H1 (cell line): ENCODE results near the gene ACTG1. TPM values are rescaled to one million over a fixed set of nuclear protein-coding genes. Genes with fewer than 3 reads are reported as not detected.
A peak's percentile ranks its signal among the peaks of the same experiment; 100 is the strongest.

Experiments used
- CTCF ChIA-PET: fragments of 300-600 bp; sonication (Branson Sonifier 250); formaldehyde crosslinking; loops from one replicate; lab custom pipeline; 2021; ENCODE audit not compliant: partially characterized antibody; lab: Charles Lee
- POLR2A ChIA-PET: fragments of 300-600 bp; sonication (Branson Sonifier 250); formaldehyde crosslinking; loops from one replicate; lab custom pipeline; 2021; ENCODE audit warnings: inconsistent platforms; ENCODE audit not compliant: partially characterized antibody; lab: Charles Lee
- DNase-seq, 2 experiments: peaks; one replicate each; pipeline versions ENCODE4 v3.0.0 to v3.0.0-alpha.2; 2010 to 2022; ENCODE audit warnings: low spot score in 2 of 2, low read depth in 1 of 2, mixed read lengths in 1 of 2
- FAIRE-seq: peaks from 2 replicates; lab custom pipeline; 2011; peaks lifted over from hg19 to GRCh38; lab: Jason Lieb, UNC
- H2AFZ ChIP-seq: 2 replicates; pipeline ENCODE4 v1.8.1; 2012; ENCODE audit warnings: low read length, inconsistent platforms
- H2AK5ac ChIP-seq: 2 replicates; pipeline ENCODE4 v1.6.1; 2013; ENCODE audit warnings: low read depth, low read length
- H2BK120ac ChIP-seq: replicated peaks from 2 replicates; pipeline ENCODE3; 2013; ENCODE audit warnings: low read depth, low read length, inconsistent platforms
- H2BK12ac ChIP-seq: 2 replicates; pipeline ENCODE4 v1.6.1; 2013; ENCODE audit warnings: low read depth, low read length
- H2BK15ac ChIP-seq: 2 replicates; pipeline ENCODE4 v1.6.1; 2013; ENCODE audit warnings: low read length
- H2BK20ac ChIP-seq: 2 replicates; pipeline ENCODE4 v1.6.1; 2013; ENCODE audit warnings: low read length
- H2BK5ac ChIP-seq: 2 replicates; pipeline ENCODE4 v1.6.1; 2013; ENCODE audit warnings: low read depth, low read length
- H3K14ac ChIP-seq: 2 replicates; pipeline ENCODE4 v1.6.1; 2013; ENCODE audit warnings: inconsistent platforms; ENCODE audit not compliant: insufficient read length
- H3K18ac ChIP-seq: 2 replicates; pipeline ENCODE4 v1.6.1; 2013; ENCODE audit warnings: low read length; ENCODE audit errors: extremely low read depth
- H3K23ac ChIP-seq: 2 replicates; pipeline ENCODE4 v1.6.1; 2013; ENCODE audit warnings: inconsistent platforms; ENCODE audit not compliant: insufficient read length
- H3K23me2 ChIP-seq: 2 replicates; pipeline ENCODE4 v1.6.1; 2013; ENCODE audit warnings: low read depth, low read length
- H3K27ac ChIP-seq: 2 replicates; pipeline ENCODE4 v1.6.1; 2011; ENCODE audit warnings: low read depth, low read length, inconsistent platforms
- H3K27me3 ChIP-seq, 4 experiments: replicated peaks in 1 of 4; 1 replicate in 1 of 4; 2 replicates in 3 of 4; pipeline versions ENCODE4 v1.6.1 to v1.8.1; 2011 to 2013; ENCODE audit warnings: low read length in 3 of 4, mild to moderate bottlenecking in 3 of 4, inconsistent platforms in 2 of 4, mixed read lengths in 2 of 4, moderate library complexity in 1 of 4; ENCODE audit not compliant: control insufficient read depth in 3 of 4, insufficient read depth in 3 of 4; ENCODE audit errors: extremely low read depth in 1 of 4
- H3K36me3 ChIP-seq, 4 experiments: 2 replicates each; pipeline versions ENCODE4 v1.6.1 to v1.8.1; 2011 to 2013; ENCODE audit warnings: mild to moderate bottlenecking in 4 of 4, low read length in 3 of 4, moderate library complexity in 2 of 4, control low read depth in 1 of 4, inconsistent platforms in 1 of 4; ENCODE audit not compliant: insufficient read depth in 4 of 4, control insufficient read depth in 2 of 4
- H3K4ac ChIP-seq: replicated peaks from 2 replicates; pipeline ENCODE3; 2013; ENCODE audit warnings: low read length, low read depth, mixed read lengths, inconsistent platforms; ENCODE audit not compliant: insufficient read length
- H3K4me1 ChIP-seq, 4 experiments: replicated peaks in 1 of 4; 1 replicate in 1 of 4; 2 replicates in 3 of 4; pipeline versions ENCODE4 v1.6.1 to v1.8.1; 2011 to 2013; ENCODE audit warnings: low read length in 3 of 4, inconsistent platforms in 2 of 4, mixed read lengths in 1 of 4; ENCODE audit not compliant: insufficient read depth in 4 of 4, control insufficient read depth in 3 of 4
- H3K4me2 ChIP-seq, 2 experiments: 2 replicates each; pipeline versions ENCODE4 v1.6.1 to v1.8.1; 2011 to 2013; ENCODE audit warnings: low read depth in 2 of 2, low read length in 2 of 2, control low read depth in 1 of 2, inconsistent platforms in 1 of 2, mild to moderate bottlenecking in 1 of 2; ENCODE audit not compliant: insufficient read depth in 1 of 2
- H3K4me3 ChIP-seq, 4 experiments: fragments of 200-600, 300-600 bp in 1 of 4; sonication (generic), shearing (Covaris generic), sonication (Bioruptor Twin) in 1 of 4; 2 replicates each; pipeline versions ENCODE4 v1.5.1 to v1.8.1; 2011 to 2016; ENCODE audit warnings: low read length in 4 of 4, low read depth in 3 of 4, control low read depth in 2 of 4, inconsistent platforms in 2 of 4, mild to moderate bottlenecking in 2 of 4, mixed read lengths in 1 of 4, moderate library complexity in 1 of 4; ENCODE audit not compliant: insufficient read depth in 2 of 4; ENCODE audit errors: extremely low read depth in 1 of 4
- H3K56ac ChIP-seq: replicated peaks from 2 replicates; pipeline ENCODE3; 2013; ENCODE audit warnings: low read depth, mild to moderate bottlenecking, mixed read lengths, low read length, inconsistent platforms; ENCODE audit not compliant: insufficient read length
- H3K79me1 ChIP-seq: 2 replicates; pipeline ENCODE4 v1.6.1; 2013; ENCODE audit warnings: low read depth, low read length, control low read depth
- H3K79me2 ChIP-seq, 2 experiments: 2 replicates each; pipeline versions ENCODE4 v1.6.1 to v1.8.1; 2012 to 2013; ENCODE audit warnings: low read length in 2 of 2, mild to moderate bottlenecking in 2 of 2, inconsistent platforms in 1 of 2; ENCODE audit not compliant: insufficient read depth in 2 of 2, control insufficient read depth in 1 of 2
- H3K9ac ChIP-seq, 4 experiments: replicated peaks in 1 of 4; 1 replicate in 1 of 4; 2 replicates in 3 of 4; pipeline versions ENCODE4 v1.6.1 to v1.8.1; 2011 to 2013; ENCODE audit warnings: low read depth in 3 of 4, low read length in 3 of 4, control low read depth in 2 of 4, mild to moderate bottlenecking in 2 of 4, moderate library complexity in 2 of 4, inconsistent platforms in 1 of 4; ENCODE audit errors: extremely low read depth in 1 of 4
- H3K9me3 ChIP-seq, 2 experiments: 2 replicates each; pipeline versions ENCODE4 v1.6.1 to v1.8.1; 2012 to 2013; ENCODE audit warnings: mild to moderate bottlenecking in 2 of 2, moderate library complexity in 2 of 2, control low read depth in 1 of 2, inconsistent platforms in 1 of 2, low read depth in 1 of 2, low read length in 1 of 2, mixed read lengths in 1 of 2; ENCODE audit not compliant: insufficient read depth in 2 of 2
- H4K20me1 ChIP-seq, 2 experiments: replicated peaks in 1 of 2; 2 replicates each; pipeline versions ENCODE3 to v1.8.1; 2011 to 2013; ENCODE audit warnings: inconsistent platforms in 2 of 2, low read length in 2 of 2, mild to moderate bottlenecking in 1 of 2; ENCODE audit not compliant: insufficient read depth in 2 of 2, control insufficient read depth in 1 of 2
- H4K5ac ChIP-seq: 2 replicates; pipeline ENCODE4 v1.6.1; 2013; ENCODE audit warnings: low read length, low read depth, mixed read lengths, inconsistent platforms; ENCODE audit not compliant: insufficient read length
- H4K8ac ChIP-seq: 2 replicates; pipeline ENCODE4 v1.8.0; 2013; ENCODE audit warnings: mild to moderate bottlenecking, moderate library complexity, low read length, inconsistent platforms; ENCODE audit not compliant: insufficient read depth; ENCODE audit errors: extremely low read depth
- H4K91ac ChIP-seq: replicated peaks from 2 replicates; pipeline ENCODE3; 2013; ENCODE audit warnings: low read length, mixed read lengths, inconsistent platforms; ENCODE audit not compliant: insufficient read length
- ATF2 ChIP-seq: IDR thresholded peaks from 2 replicates; pipeline ENCODE4 v1.6.1; 2012; ENCODE audit warnings: low read length, inconsistent platforms
- JUN ChIP-seq: IDR thresholded peaks from 2 replicates; pipeline ENCODE4 v1.6.1; 2011; ENCODE audit warnings: low read depth, mild to moderate bottlenecking, improper control_type of control experiment, low read length
- RBBP5 ChIP-seq: IDR thresholded peaks from 2 replicates; pipeline ENCODE4 v1.7.1; 2012; ENCODE audit warnings: low read depth, mild to moderate bottlenecking, inconsistent platforms, low read length, moderate library complexity, borderline replicate concordance
- USF2 ChIP-seq: IDR thresholded peaks from 2 replicates; pipeline ENCODE4 v1.6.1; 2011; ENCODE audit warnings: low read length, improper control_type of control experiment
- WGBS, 2 experiments: shearing (Covaris generic) in 1 of 2; methylation state at CpG; one replicate each; pipeline versions ENCODE4 v1.1.6 to v1.1.7; 2013 to 2015; ENCODE audit warnings: low lambda C conversion rate in 2 of 2, mixed read lengths in 2 of 2, inconsistent platforms in 1 of 2, low coverage in 1 of 2, missing lambda C conversion rate in 1 of 2; ENCODE audit not compliant: insufficient replicate concordance in 2 of 2, insufficient coverage in 1 of 2, insufficient read length in 1 of 2; ENCODE audit errors: extremely low coverage in 1 of 2, missing lambda C conversion rate in 1 of 2; 5-methylcytosine and 5-hydroxymethylcytosine counted together
- polyA plus RNA-seq, 7 experiments: library from polyadenylated mRNA; depleted of rRNA in 3 of 7; stranded (reverse) in 5 of 7; unstranded in 2 of 7; fragments of >200 nt in 5 of 7; fragments of 200-250 nt in 2 of 7; gene quantifications; 1 replicate in 5 of 7; 2 replicates in 1 of 7; 4 replicates in 1 of 7; pipeline versions ENCODE4 v1.2.1 to v1.2.3, GENCODE V29; 2011 to 2013; ENCODE audit warnings: missing spikeins in 2 of 7, mixed read lengths in 2 of 7
- total RNA-seq: library from RNA; stranded (reverse); fragmentation: NEBNext Ultra II Directional; extraction: Animal tissue kit (Norgen Biotek cat#: 25700); gene quantifications from 2 replicates; pipeline ENCODE4 v1.2.1, GENCODE V29; 2021
- TF ChIP-seq, protein P1 (sequence below): IDR thresholded peaks from 2 replicates; pipeline ENCODE4 v1.6.1; 2012; ENCODE audit warnings: inconsistent platforms

ACTG1 gene
- total and polyA plus RNA-seq, 2 of the 8 experiments (the other 6 are each of a cell fraction or from before 2014, with no cell fraction given) = 3,535 to 5,010 TPM

DNA sequence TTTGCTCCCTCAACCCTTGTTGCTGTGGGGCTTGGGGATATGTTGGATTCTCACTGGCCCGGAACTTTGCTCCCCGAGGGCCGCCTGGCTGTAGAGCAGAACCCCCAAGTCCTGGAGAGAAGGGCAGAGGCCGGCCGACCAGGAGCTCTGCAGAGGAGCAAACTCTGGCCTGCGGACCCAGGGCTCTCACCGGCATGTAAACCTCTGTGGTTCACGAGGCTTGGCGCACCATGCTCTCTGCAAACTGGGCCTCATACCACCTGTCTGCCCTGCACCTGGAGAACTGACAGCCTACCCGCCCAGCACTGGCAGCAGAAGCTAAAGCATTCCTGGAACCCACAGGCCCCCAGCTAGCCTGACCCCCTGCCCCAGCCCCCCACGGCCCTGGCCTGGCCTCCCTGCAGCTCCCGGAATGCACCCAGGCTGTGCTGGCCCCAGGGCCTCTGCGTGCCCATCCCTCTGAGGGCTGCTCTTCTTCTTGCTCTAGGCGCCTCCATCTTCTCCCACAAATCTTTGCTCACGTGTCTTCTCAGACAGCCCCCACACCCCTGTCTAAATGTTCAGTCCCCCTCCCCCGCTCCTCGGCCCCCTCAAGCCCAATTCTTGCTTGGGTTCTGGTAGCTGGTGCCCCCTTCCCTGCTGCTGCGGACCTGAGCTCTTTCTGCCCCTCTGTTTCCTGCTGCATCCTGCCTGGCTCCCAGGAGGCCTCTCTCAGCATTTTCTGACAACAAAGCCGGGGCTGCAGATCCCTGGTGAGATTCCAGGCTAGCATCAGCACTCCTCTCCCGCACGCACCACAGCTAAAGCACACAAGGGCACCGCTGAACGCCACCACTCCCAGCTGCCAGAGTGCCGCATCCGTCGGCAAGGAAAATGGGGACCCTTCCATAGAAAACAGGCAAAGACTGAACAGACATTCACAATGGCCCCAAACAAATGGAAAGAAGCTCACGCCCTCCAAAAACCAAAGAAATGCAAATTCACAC is 23.3 kb downstream of the ACTG1 start:
- Histone ChIP-seq H4K8ac (peak overlapping the region; percentile 45; the same call in 1 of the 2 replicates), H2BK5ac (peak overlapping the region; percentile 92; the same call in 1 of the 2 replicates), H3K9ac (no peak overlapping the region), H3K9me3 (no peaks in the 10 kb centered on the region), H3K27ac (no peak overlapping the region), H3K4me2 (peak overlapping the region; percentile 59 to 62), H2BK12ac (peak overlapping the region; percentile 90; the same call in 1 of the 2 replicates), H2AFZ (no peak overlapping the region), H2BK120ac (no peak overlapping the region), H2AK5ac (0 out of 2 replicates have a peak overlapping the region, but pooled peaks have one; percentile 11), H3K4me1 (peaks cover 6 to 32% (median 24%) of the 10 kb centered on the region in 4 experiments), H3K56ac (no peak overlapping the region), H3K79me1 (no peaks in the 10 kb centered on the region), H3K36me3 (no peaks in the 10 kb centered on the region), H3K18ac (peak overlapping the region; percentile 78), H2BK15ac (peak overlapping the region; percentile 18; the same call in 1 of the 2 replicates), H3K4me3 (peak overlapping the region in 2 of 4 experiments; percentile 7 to 11; a peak in 3 of 8 replicates), H2BK20ac (peak overlapping the region; percentile 93), H4K5ac (peak overlapping the region; percentile 39), H3K79me2 (no peaks in the 10 kb centered on the region), H3K23me2 (peaks cover 2% of the 10 kb centered on the region; the same call in 1 of the 2 replicates), H4K20me1 (no peaks in the 10 kb centered on the region), H3K4ac (peak overlapping the region; percentile 87), H3K23ac (no peak overlapping the region), H3K14ac (no peak overlapping the region), H3K27me3 (peaks cover 0 to 9% (median 6%) of the 10 kb centered on the region in 4 experiments; a peak in 3 of 7 replicates), H4K91ac (peak overlapping the region; percentile 68)
- ChIA-PET POLR2A (interaction anchor here (0.6 to 35.8 kb wide), 14 partner anchors 7 to 697 kb away, joined by 3 to 1004 read pairs (median 4); partner anchors contain the start of genes ACTG1, FSCN2, NDUFAF8 and TEPSIN), CTCF (interaction anchor here (0.6 to 2.7 kb wide), 11 partner anchors 9 to 251 kb away, joined by 3 to 16 read pairs (median 4); no protein-coding TSS in a partner anchor)
- DNase-seq (no peak), FAIRE-seq (no peak)
- whole genome bisulfite sequencing, 2 experiments = 43% methylated on average over 23 of the region's 27 CpGs; no CpG with 5 or more reads in 1 of the 2 experiments
- TF ChIP-seq, protein P1, sequence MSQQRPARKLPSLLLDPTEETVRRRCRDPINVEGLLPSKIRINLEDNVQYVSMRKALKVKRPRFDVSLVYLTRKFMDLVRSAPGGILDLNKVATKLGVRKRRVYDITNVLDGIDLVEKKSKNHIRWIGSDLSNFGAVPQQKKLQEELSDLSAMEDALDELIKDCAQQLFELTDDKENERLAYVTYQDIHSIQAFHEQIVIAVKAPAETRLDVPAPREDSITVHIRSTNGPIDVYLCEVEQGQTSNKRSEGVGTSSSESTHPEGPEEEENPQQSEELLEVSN = peak; percentile 45; the same call in 1 of the 2 replicates
- no peak for TF ChIP-seq USF2
- no peak for TF ChIP-seq JUN
- TF ChIP-seq RBBP5 = no peak
- no peak for TF ChIP-seq ATF2
